Esophagus muscularis mucosa (tissue), 4 donors: ENCODE data around the gene TPSD1. TPM values are rescaled to one million over a fixed set of nuclear protein-coding genes. Genes with fewer than 3 reads are reported as not detected.
"Not testable (repeated sequence)": the region's sequence is repeated elsewhere in the genome, so short reads cannot be mapped to it uniquely, and the experiment has no call there.

Experiments
- DNase-seq: peaks from one replicate; pipeline ENCODE4 v3.0.0-alpha.2; 2017; ENCODE audit errors: extremely low spot score
- H3K27ac ChIP-seq, 4 donors: fragments of 200-600 bp; sonication (generic); replicated peaks in 1 of 4; 1 replicate in 3 of 4; 2 replicates in 1 of 4; pipeline ENCODE4 v1.5.1; 2016 to 2019; ENCODE audit warnings: mild to moderate bottlenecking in 1 of 4
- H3K27me3 ChIP-seq, 4 donors: fragments of 200-600 bp; sonication (generic); one replicate each; pipeline versions ENCODE4 v1.5.1 to v1.6.0; 2016 to 2019
- H3K36me3 ChIP-seq, 4 donors: fragments of 200-600 bp; sonication (generic); one replicate each; pipeline ENCODE4 v1.5.1; 2016 to 2019
- H3K4me1 ChIP-seq, 4 donors: fragments of 200-600 bp; sonication (generic); one replicate each; pipeline ENCODE4 v1.5.1; 2016 to 2019
- H3K4me3 ChIP-seq, 4 donors: fragments of 200-600 bp; sonication (generic); 1 replicate in 2 of 4; 2 replicates in 2 of 4; pipeline ENCODE4 v1.5.1; 2016 to 2019; ENCODE audit warnings: mild to moderate bottlenecking in 4 of 4, moderate library complexity in 1 of 4
- H3K9me3 ChIP-seq, 4 donors: fragments of 200-600 bp; sonication (generic); 1 replicate in 3 of 4; 2 replicates in 1 of 4; pipeline ENCODE4 v1.5.1; 2016 to 2019
- EP300 ChIP-seq: sonication (generic); formaldehyde crosslinking; IDR thresholded peaks from one replicate; pipeline ENCODE4 v1.6.1; 2017; ENCODE audit warnings: antibody characterized with exemption
- POLR2A ChIP-seq: fragments of 450-650 bp; IDR thresholded peaks from one replicate; pipeline ENCODE4 v1.6.1; 2017; ENCODE audit warnings: antibody characterized with exemption, moderate library complexity, mild to moderate bottlenecking, low read depth
- POLR2AphosphoS5 ChIP-seq, 2 donors: sonication (generic); formaldehyde crosslinking; IDR thresholded peaks; one replicate each; pipeline ENCODE4 v1.6.1; 2017; ENCODE audit warnings: antibody characterized with exemption in 2 of 2
- WGBS: methylation state at CpG from one replicate; pipeline ENCODE4 v1.1.5; 2018; 5-methylcytosine and 5-hydroxymethylcytosine counted together
- intact Hi-C: fragments of 100-400 bp; cut with DNase I; formaldehyde crosslinking; loops from one replicate; pipeline ENCODE4 v1.15.1; 2023
- total RNA-seq, 4 donors: library from RNA; depleted of rRNA; stranded (reverse); fragments of >200 nt; gene quantifications; one replicate each; pipeline versions ENCODE4 v1.1.0 to v1.2.1, GENCODE V29; 2016
- TF ChIP-seq, protein P1 (sequence below), 3 experiments: fragments of 200-600 bp in 2 of 3; fragments of 450-650 bp in 1 of 3; sonication (generic) in 2 of 3; IDR thresholded peaks; one replicate each; pipeline ENCODE4 v1.5.1; 2017 to 2019; ENCODE audit warnings: antibody characterized with exemption in 3 of 3, mild to moderate bottlenecking in 2 of 3, moderate library complexity in 1 of 3

The TPSD1 gene
- total RNA-seq, 4 donors from 2014 or later = 1.7 to 5.3 (median 2.2) TPM

DNA sequence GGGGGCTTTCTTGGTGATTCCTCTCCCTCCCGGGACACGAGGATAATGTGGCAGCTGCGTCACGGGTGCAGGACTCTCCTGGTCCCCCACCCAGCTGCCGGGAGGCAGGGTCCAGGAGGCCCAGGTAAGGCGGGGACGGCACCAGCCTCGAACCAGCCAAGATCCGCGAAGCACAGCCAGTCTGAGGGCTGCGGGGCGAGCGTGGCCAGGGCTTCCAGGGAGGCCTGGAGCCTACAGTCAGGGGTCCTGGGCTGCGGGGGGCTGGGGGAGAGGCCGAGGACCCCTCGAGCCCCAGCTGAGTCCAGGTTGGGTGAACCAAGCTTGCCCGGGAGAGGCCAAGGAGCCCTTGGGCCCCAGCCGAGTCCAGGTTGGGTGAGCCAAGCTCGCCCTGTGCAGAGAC, 10.0 kb downstream of the TPSD1 start:
- no peak for DNase-seq
- no peaks in the 10 kb centered on the region for H3K36me3 ChIP-seq
- WGBS = 76% methylated on average over 10 of the region's 19 CpGs
- TF ChIP-seq EP300 = no peak
- TF ChIP-seq POLR2A = no peak
- peaks cover 0 to 70% (median 11%) of the 10 kb centered on the region in 4 donors for H3K27me3 ChIP-seq
- H3K9me3 ChIP-seq = no peaks in the 10 kb centered on the region
- no peak overlapping the region for H3K27ac ChIP-seq
- H3K4me1 ChIP-seq = no peaks in the 10 kb centered on the region
- intact Hi-C loops = no loop called here
- H3K4me3 ChIP-seq = no peak overlapping the region

GRCh38 chr16:1269418-1269817, 13.5 kb downstream of the TPSD1 start:
- DNase-seq, intact Hi-C loops, H3K27ac ChIP-seq, H3K4me3 ChIP-seq, H3K9me3 ChIP-seq, H3K36me3 ChIP-seq: not testable (repeated sequence)
- Histone ChIP-seq H3K4me1 (peaks cover 0 to 10% (median 9%) of the 10 kb centered on the region in 4 donors), H3K27me3 (peaks cover 0 to 76% (median 0%) of the 10 kb centered on the region in 4 donors)
- 99% methylated on average over 7 of the region's 7 CpGs for whole genome bisulfite sequencing

DNA sequence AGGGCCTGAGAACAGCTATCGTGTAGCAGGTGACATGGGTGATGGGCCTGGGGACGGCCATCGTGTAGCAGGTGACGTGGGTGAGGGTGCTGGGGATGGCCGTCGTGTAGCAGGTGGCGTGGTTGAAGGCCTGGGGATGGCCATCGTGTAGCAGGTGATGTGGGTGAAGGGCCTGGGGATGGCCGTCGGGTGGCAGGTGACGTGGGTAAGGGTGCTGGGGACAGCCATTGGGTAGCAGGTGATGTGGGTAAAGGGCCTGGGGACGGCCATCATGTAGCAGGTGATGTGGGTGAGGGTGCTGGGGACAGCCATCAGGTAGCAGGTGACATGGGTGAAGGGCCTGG, 15.5 kb downstream of the TPSD1 start:
- Histone ChIP-seq H3K27me3 (peaks cover 0 to 84% (median 0%) of the 10 kb centered on the region in 4 donors), H3K4me3 (no peak overlapping the region), H3K4me1 (peaks cover 0 to 10% (median 9%) of the 10 kb centered on the region in 4 donors), H3K27ac (no peak overlapping the region), H3K36me3 (no peaks in the 10 kb centered on the region), H3K9me3 (no peaks in the 10 kb centered on the region)
- WGBS = 64% methylated on average over 6 of the region's 12 CpGs
- DNase-seq = no peak
- TF ChIP-seq POLR2AphosphoS5 (IDR thresholded peaks at IDR 0.05) (no peak), POLR2A (no peak)
- intact Hi-C loops = no loop called here

DNA sequence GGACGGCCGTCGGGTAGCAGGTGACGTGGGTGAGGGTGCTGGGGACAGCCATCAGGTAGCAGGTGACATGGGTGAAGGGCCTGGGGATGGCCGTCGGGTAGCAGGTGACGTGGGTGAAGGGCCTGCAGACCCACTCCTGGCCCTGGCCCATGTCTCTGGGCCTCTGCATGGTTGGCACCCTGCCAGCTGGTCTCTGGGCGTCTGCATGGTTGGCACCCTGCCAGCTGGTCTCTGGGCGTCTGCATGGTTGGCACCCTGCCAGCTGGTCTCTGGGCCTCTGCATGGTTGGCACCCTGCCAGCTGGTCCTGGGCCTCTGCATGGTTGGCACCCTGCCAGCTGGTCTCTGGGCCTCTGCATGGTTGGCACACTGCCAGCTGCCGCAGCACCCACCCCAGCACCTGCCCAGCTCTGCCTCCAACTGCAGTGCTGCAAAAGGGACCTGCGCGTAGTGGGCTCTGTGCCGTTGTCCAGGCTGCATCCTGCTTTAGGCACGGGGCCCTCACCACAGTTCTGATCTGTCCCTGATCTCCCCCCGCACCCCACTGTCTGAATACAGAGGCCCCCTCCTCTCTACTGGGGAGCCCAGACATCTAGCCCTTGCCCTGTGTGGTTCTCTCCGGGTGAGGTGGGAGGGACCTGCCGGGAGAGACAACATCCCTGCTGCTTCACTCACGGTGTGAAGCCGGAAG, 16.0 kb downstream of the TPSD1 start:
- H3K36me3 ChIP-seq, H3K4me3 ChIP-seq, H3K27ac ChIP-seq, H3K9me3 ChIP-seq, intact Hi-C loops, DNase-seq: not testable (repeated sequence)
- H3K27me3 ChIP-seq = peaks cover 0 to 85% (median 0%) of the 10 kb centered on the region in 4 donors
- H3K4me1 ChIP-seq = peaks cover 0 to 10% (median 9%) of the 10 kb centered on the region in 4 donors
- WGBS = 17% methylated on average over 18 of the region's 19 CpGs

DNA sequence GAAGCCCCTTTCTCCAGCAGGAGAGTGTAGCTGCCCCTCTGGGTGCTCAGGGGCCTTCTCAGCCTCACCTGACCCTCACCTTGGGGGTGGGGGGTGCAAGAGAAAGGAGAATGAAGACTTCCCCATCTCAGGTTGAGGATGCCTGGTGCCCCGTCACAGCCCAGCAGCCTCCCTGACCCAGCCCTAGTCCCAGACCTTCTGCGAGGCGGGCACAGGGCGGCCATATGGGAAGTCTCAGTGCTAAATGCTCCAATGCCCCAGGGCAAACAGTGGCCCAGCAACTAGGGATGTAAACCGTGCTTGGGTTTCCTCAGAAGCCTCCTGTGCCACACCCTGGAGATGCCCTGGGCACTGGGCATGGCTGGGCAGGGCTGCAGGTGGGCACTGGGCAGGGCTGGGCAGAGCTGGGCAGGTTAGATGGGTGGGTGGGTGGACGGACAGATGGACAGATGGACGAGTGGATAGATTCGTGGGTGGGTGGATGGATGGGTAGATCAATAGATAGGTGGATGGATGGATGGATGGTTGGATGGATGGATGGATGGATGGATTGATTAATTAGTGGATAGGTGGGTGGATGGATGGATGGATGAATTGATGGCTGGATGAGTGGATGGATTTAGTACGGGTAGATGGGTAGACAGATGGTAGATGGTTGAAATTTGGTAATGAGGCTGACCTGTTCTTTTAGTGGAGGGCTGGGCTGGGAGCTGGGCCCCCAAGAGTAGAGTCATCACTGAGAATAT, 16.8 kb downstream of the TPSD1 start:
- Histone ChIP-seq H3K27ac (no peak overlapping the region), H3K36me3 (no peaks in the 10 kb centered on the region), H3K27me3 (peaks cover 0 to 92% (median 0%) of the 10 kb centered on the region in 4 donors), H3K4me3 (no peak overlapping the region), H3K4me1 (peaks cover 0 to 10% (median 9%) of the 10 kb centered on the region in 4 donors), H3K9me3 (no peaks in the 10 kb centered on the region)
- 74% methylated on average over 9 of the region's 9 CpGs for WGBS
- no peak for DNase-seq
- intact Hi-C loops = no loop called here
- TF ChIP-seq, protein P1, sequence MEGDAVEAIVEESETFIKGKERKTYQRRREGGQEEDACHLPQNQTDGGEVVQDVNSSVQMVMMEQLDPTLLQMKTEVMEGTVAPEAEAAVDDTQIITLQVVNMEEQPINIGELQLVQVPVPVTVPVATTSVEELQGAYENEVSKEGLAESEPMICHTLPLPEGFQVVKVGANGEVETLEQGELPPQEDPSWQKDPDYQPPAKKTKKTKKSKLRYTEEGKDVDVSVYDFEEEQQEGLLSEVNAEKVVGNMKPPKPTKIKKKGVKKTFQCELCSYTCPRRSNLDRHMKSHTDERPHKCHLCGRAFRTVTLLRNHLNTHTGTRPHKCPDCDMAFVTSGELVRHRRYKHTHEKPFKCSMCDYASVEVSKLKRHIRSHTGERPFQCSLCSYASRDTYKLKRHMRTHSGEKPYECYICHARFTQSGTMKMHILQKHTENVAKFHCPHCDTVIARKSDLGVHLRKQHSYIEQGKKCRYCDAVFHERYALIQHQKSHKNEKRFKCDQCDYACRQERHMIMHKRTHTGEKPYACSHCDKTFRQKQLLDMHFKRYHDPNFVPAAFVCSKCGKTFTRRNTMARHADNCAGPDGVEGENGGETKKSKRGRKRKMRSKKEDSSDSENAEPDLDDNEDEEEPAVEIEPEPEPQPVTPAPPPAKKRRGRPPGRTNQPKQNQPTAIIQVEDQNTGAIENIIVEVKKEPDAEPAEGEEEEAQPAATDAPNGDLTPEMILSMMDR (IDR thresholded peaks at IDR 0.05) = no peak
- no peak for TF ChIP-seq POLR2A
- no peak for TF ChIP-seq POLR2AphosphoS5 (IDR thresholded peaks at IDR 0.05)
- no peak for TF ChIP-seq EP300

DNA sequence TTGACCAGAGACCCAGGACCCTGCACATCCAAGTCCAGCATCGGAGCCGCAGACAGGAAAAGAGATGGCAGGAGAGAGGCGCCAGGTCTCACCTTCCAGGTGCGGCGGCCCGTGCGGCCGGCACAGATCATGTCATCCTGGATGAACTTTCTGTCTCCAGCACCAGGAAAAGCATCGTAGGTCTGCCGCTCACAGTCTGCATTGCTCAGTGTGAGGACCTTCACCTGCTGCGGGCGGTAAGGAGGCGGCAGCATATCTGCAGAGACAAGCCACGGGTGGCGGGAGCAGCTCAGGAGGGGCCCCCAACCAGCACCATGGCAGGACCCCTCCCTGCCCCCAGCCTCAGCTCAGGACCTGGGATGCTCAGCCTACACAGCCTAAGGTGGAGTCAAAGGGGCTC, 17.9 kb downstream of the TPSD1 start:
- no peak for DNase-seq
- TF ChIP-seq EP300 (no peak), POLR2A (no peak), POLR2AphosphoS5 (IDR thresholded peaks at IDR 0.05) (no peak)
- TF ChIP-seq, protein P1 (IDR thresholded peaks at IDR 0.05) = no peak
- Histone ChIP-seq H3K4me1 (peaks cover 0 to 10% (median 9%) of the 10 kb centered on the region in 4 donors), H3K9me3 (no peaks in the 10 kb centered on the region), H3K36me3 (no peaks in the 10 kb centered on the region), H3K27ac (no peak overlapping the region), H3K4me3 (no peak overlapping the region), H3K27me3 (peaks cover 0 to 96% (median 2%) of the 10 kb centered on the region in 4 donors)
- intact Hi-C loops = no loop called here
- WGBS = 95% methylated on average over 11 of the region's 15 CpGs
